DMS 273 (cell line): ENCODE results near the gene FBXL19.

Experiments used
- DNase-seq: peaks from one replicate; lab custom pipeline; 2025; ENCODE audit not compliant: unreplicated experiment; lab: John Stamatoyannopoulos, UW

FBXL19 gene

GRCh38 chr16:30961384-30961783, 38.0 kb downstream of the FBXL19 start:
- no peak for DNase-seq

GRCh38 chr16:30963925-30964511, 40.6 kb downstream of the FBXL19 start:
- DNase-seq: no peak

GRCh38 chr16:30964574-30965226, 41.3 kb downstream of the FBXL19 start:
- no peak for DNase-seq

- DNase-seq: no peak
Observed at GRCh38 chr16:30965436-30965835, 42.1 kb downstream of the FBXL19 start.

- no peak for DNase-seq
Observed at GRCh38 chr16:30966033-30966619, 42.8 kb downstream of the FBXL19 start.

GRCh38 chr16:30967795-30968194, 44.4 kb downstream of the FBXL19 start:
- DNase-seq: no peak

- DNase-seq: no peak
Observed at GRCh38 chr16:30969246-30969842, 46.0 kb downstream of the FBXL19 start.

- no peak for DNase-seq
Observed at GRCh38 chr16:30971298-30971697, 47.9 kb downstream of the FBXL19 start.

- DNase-seq: peak; percentile 55
Observed at GRCh38 chr16:30972872-30973271, 49.5 kb downstream of the FBXL19 start.

- no peak for DNase-seq
Observed at GRCh38 chr16:30974348-30974747, 51.0 kb downstream of the FBXL19 start.

- DNase-seq: no peak
Observed at GRCh38 chr16:30976486-30976885, 53.1 kb downstream of the FBXL19 start.

GRCh38 chr16:30977502-30977901, 54.1 kb downstream of the FBXL19 start:
- DNase-seq: peak; percentile 63

- DNase-seq: no peak
Observed at GRCh38 chr16:30979170-30980022, 56.0 kb downstream of the FBXL19 start.

- DNase-seq: no peak
Observed at GRCh38 chr16:30980023-30980371, 56.6 kb downstream of the FBXL19 start.

- no peak for DNase-seq
Observed at GRCh38 chr16:30980434-30980833, 57.1 kb downstream of the FBXL19 start.

GRCh38 chr16:30980959-30981358, 57.6 kb downstream of the FBXL19 start:
- DNase-seq: no peak

- DNase-seq: no peak
Observed at GRCh38 chr16:30982548-30983288, 59.3 kb downstream of the FBXL19 start.

GRCh38 chr16:30983289-30983889, 60.0 kb downstream of the FBXL19 start:
- peak; percentile 40 for DNase-seq

GRCh38 chr16:30983898-30984610, 60.7 kb downstream of the FBXL19 start:
- no peak for DNase-seq
